ENCODE measurements around the gene PRRT4. TPM values are rescaled to one million over a fixed set of nuclear protein-coding genes. Genes with fewer than 3 reads are reported as not detected.

PRRT4 gene
- total RNA-seq, 1 donor from 2014 or later = not detected

- TF ChIP-seq CTCF (IDR thresholded peaks at IDR 0.05) = no peak
- Mint-ChIP-seq H3K27me3 (no peaks in the 10 kb centered on the region), H3K4me1 (peaks cover 5% of the 10 kb centered on the region), H3K4me3 (no peak overlapping the region), H3K36me3 (ENCODE audit: low read depth) (peaks cover 3% of the 10 kb centered on the region), H3K9me3 (no peaks in the 10 kb centered on the region), H3K27ac (no peak overlapping the region)
- ATAC-seq (ENCODE audit: low read depth) (peak; percentile 94), DNase-seq (peak; percentile 55)
- ChIA-PET POLR2A (interaction anchor here (0.7 kb wide), 1 partner anchor 40 kb away, joined by 4 read pairs; no protein-coding TSS in a partner anchor), CTCF (interaction anchor here (0.9 to 4.5 kb wide), 16 partner anchors 11 to 679 kb away, joined by 3 to 49 read pairs (median 4); partner anchors contain the start of gene RBM28)
- intact Hi-C loops (cut with micrococcal nuclease) = loop anchor here (1.0 kb wide), 1 partner anchor 40 kb away; no protein-coding TSS in a partner anchor
These were observed 26.0 kb upstream of the PRRT4 start for GRCh38 chr7:128387216-128388144.

GRCh38 chr7:128385988-128386925 is 24.8 kb upstream of the PRRT4 start:
- Mint-ChIP-seq H3K4me3 (no peak overlapping the region), H3K27me3 (no peaks in the 10 kb centered on the region), H3K4me1 (peaks cover 5% of the 10 kb centered on the region), H3K9me3 (no peaks in the 10 kb centered on the region), H3K27ac (no peak overlapping the region), H3K36me3 (ENCODE audit: low read depth) (no peaks in the 10 kb centered on the region)
- DNase-seq = no peak
- no peak for ATAC-seq (ENCODE audit: low read depth)
- ChIA-PET CTCF (interaction anchor here (0.7 to 4.5 kb wide), 8 partner anchors 9 to 678 kb away, joined by 3 to 49 read pairs (median 5); partner anchors contain the start of gene RBM28), POLR2A (no interaction called here)
- TF ChIP-seq CTCF (IDR thresholded peaks at IDR 0.05) = no peak
- intact Hi-C loops (cut with micrococcal nuclease) = no loop called here

- intact Hi-C loops (cut with micrococcal nuclease) = no loop called here
- Mint-ChIP-seq H3K36me3 (ENCODE audit: low read depth) (no peaks in the 10 kb centered on the region), H3K27me3 (no peaks in the 10 kb centered on the region), H3K9me3 (no peaks in the 10 kb centered on the region), H3K4me3 (no peak overlapping the region), H3K4me1 (peaks cover 3% of the 10 kb centered on the region), H3K27ac (no peak overlapping the region)
- CTCF ChIA-PET = interaction anchor here (0.6 kb wide), 1 partner anchor 37 kb away, joined by 3 read pairs; no protein-coding TSS in a partner anchor
- TF ChIP-seq CTCF (IDR thresholded peaks at IDR 0.05) = no peak
- DNase-seq = no peak
- POLR2A ChIA-PET = no interaction called here
- no peak for ATAC-seq (ENCODE audit: low read depth)
These were observed 23.2 kb upstream of the PRRT4 start for GRCh38 chr7:128384726-128385125.

- DNase-seq (no peak), ATAC-seq (ENCODE audit: low read depth) (no peak)
- Mint-ChIP-seq H3K27ac (no peak overlapping the region), H3K36me3 (ENCODE audit: low read depth) (no peaks in the 10 kb centered on the region), H3K27me3 (no peaks in the 10 kb centered on the region), H3K4me3 (no peak overlapping the region), H3K4me1 (peaks cover 3% of the 10 kb centered on the region), H3K9me3 (no peaks in the 10 kb centered on the region)
- POLR2A ChIA-PET = no interaction called here
- intact Hi-C loops (cut with micrococcal nuclease) = no loop called here
- CTCF ChIA-PET = interaction anchor here (0.6 kb wide), 1 partner anchor 36 kb away, joined by 3 read pairs; no protein-coding TSS in a partner anchor
- TF ChIP-seq CTCF (IDR thresholded peaks at IDR 0.05) = no peak
These were observed 22.3 kb upstream of the PRRT4 start for GRCh38 chr7:128383776-128384175.
